C4-2B (cell line): Measurements from ENCODE around the gene NHLH1.

ENCODE experiments used
- ZFX ChIP-seq: fragments of 450-650 bp; IDR thresholded peaks from 2 replicates; pipeline ENCODE4 v1.6.1; 2017
- TF ChIP-seq, protein P1 (sequence below): fragments of 450-650 bp; conservative IDR thresholded peaks from 2 replicates; pipeline ENCODE4 v1.5.1; 2017; ENCODE audit warnings: mild to moderate bottlenecking

DNA sequence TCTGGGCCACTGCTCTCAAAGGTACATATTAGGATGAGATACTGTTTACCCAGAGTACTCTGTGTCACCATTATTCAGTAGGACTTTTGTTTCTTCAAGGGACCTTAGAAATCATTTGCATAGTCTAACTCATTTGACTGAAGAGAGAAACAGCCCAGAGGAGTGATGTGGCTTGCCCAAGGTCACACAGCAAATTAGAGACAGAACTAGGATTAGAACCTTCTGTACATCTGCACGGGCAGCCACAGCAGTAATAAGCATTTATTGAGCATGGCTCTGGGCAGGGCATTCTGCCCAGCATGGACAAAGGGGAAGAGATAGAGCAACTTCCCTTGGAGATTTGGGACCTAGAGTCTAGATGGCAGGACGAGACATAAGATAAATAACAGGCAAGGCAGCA, 5.7 kb upstream of the NHLH1 start:
- TF ChIP-seq, protein P1, sequence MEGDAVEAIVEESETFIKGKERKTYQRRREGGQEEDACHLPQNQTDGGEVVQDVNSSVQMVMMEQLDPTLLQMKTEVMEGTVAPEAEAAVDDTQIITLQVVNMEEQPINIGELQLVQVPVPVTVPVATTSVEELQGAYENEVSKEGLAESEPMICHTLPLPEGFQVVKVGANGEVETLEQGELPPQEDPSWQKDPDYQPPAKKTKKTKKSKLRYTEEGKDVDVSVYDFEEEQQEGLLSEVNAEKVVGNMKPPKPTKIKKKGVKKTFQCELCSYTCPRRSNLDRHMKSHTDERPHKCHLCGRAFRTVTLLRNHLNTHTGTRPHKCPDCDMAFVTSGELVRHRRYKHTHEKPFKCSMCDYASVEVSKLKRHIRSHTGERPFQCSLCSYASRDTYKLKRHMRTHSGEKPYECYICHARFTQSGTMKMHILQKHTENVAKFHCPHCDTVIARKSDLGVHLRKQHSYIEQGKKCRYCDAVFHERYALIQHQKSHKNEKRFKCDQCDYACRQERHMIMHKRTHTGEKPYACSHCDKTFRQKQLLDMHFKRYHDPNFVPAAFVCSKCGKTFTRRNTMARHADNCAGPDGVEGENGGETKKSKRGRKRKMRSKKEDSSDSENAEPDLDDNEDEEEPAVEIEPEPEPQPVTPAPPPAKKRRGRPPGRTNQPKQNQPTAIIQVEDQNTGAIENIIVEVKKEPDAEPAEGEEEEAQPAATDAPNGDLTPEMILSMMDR, result no peak
- TF ChIP-seq ZFX, result no peak
